ENCODE results near the gene HTRA3.

The HTRA3 gene

GRCh38 chr4:8236106-8236919 is 33.2 kb upstream of the HTRA3 start:
- no peak overlapping the region for H3K27ac ChIP-seq
- no peak for TF ChIP-seq CTCF (IDR thresholded peaks at IDR 0.05; ENCODE audit: low read depth, low read length)
- H3K4me3 ChIP-seq (ENCODE audit: low read depth, low read length): no peak overlapping the region
- H3K9me3 ChIP-seq (ENCODE audit: severe bottlenecking): no peaks in the 10 kb centered on the region
- DNase-seq: no peak
- H3K27me3 ChIP-seq (ENCODE audit: insufficient read depth, low read depth, severe bottlenecking): no peaks in the 10 kb centered on the region
- peaks cover 3% of the 10 kb centered on the region; the same call in 1 of the 2 replicates for H3K36me3 ChIP-seq

GRCh38 chr4:8236920-8237195 is 32.7 kb upstream of the HTRA3 start:
- H3K9me3 ChIP-seq (ENCODE audit: severe bottlenecking): no peaks in the 10 kb centered on the region
- H3K27ac ChIP-seq: no peak overlapping the region
- H3K4me3 ChIP-seq (ENCODE audit: low read depth, low read length): no peak overlapping the region
- H3K27me3 ChIP-seq (ENCODE audit: insufficient read depth, low read depth, severe bottlenecking): no peaks in the 10 kb centered on the region
- H3K36me3 ChIP-seq: peaks cover 3% of the 10 kb centered on the region; the same call in 1 of the 2 replicates
- TF ChIP-seq CTCF (IDR thresholded peaks at IDR 0.05; ENCODE audit: low read depth, low read length): no peak
- DNase-seq: no peak

- Histone ChIP-seq H3K27ac (no peak overlapping the region), H3K9me3 (ENCODE audit: severe bottlenecking) (no peaks in the 10 kb centered on the region), H3K36me3 (peaks cover 3% of the 10 kb centered on the region; the same call in 1 of the 2 replicates), H3K4me3 (ENCODE audit: low read depth, low read length) (no peak overlapping the region), H3K27me3 (ENCODE audit: insufficient read depth, low read depth, severe bottlenecking) (no peaks in the 10 kb centered on the region)
- TF ChIP-seq CTCF (IDR thresholded peaks at IDR 0.05; ENCODE audit: low read depth, low read length): no peak
- DNase-seq: no peak
Measured at GRCh38 chr4:8237256-8237989, 32.1 kb upstream of the HTRA3 start.

- Histone ChIP-seq H3K36me3 (peaks cover 3% of the 10 kb centered on the region; the same call in 1 of the 2 replicates), H3K4me3 (ENCODE audit: low read depth, low read length) (no peak overlapping the region), H3K27me3 (ENCODE audit: insufficient read depth, low read depth, severe bottlenecking) (no peaks in the 10 kb centered on the region), H3K27ac (no peak overlapping the region), H3K9me3 (ENCODE audit: severe bottlenecking) (no peaks in the 10 kb centered on the region)
- TF ChIP-seq CTCF (IDR thresholded peaks at IDR 0.05; ENCODE audit: low read depth, low read length): no peak
- no peak for DNase-seq
Measured at GRCh38 chr4:8238036-8238511, 31.5 kb upstream of the HTRA3 start.

- Histone ChIP-seq H3K27ac (no peak overlapping the region), H3K9me3 (ENCODE audit: severe bottlenecking) (no peaks in the 10 kb centered on the region), H3K36me3 (peaks cover 3% of the 10 kb centered on the region; the same call in 1 of the 2 replicates), H3K27me3 (ENCODE audit: insufficient read depth, low read depth, severe bottlenecking) (no peaks in the 10 kb centered on the region), H3K4me3 (ENCODE audit: low read depth, low read length) (no peak overlapping the region)
- peak; percentile 77 for DNase-seq
- TF ChIP-seq CTCF (IDR thresholded peaks at IDR 0.05; ENCODE audit: low read depth, low read length): peak; percentile 90
Measured at GRCh38 chr4:8238515-8239053, 31.0 kb upstream of the HTRA3 start.
